Measurements from ENCODE around the gene CD300A.

DNA sequence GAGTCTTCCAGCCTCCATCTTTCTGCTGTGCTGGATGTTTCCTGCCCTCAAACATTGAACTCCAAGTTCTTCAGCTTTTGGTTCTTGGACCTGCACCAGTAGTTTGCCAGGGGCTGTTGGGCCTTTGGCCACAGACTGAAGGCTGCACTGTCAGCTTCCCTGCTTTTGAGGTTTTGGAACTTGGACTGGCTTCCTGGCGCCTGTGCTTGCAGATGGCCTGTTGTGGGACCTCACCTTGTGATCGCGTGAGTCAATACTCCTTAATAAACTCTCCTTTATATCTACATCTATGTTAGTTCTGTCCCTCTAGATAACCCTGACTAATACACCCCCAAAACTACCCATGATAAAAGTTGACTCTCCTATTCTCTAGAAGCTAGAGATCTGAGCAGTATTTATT lies 7.6 kb upstream of the CD300A start:
- TF ChIP-seq GATA2 (IDR thresholded peaks at IDR 0.05; ENCODE audit: low read depth, low read length) (no peak), GATA3 (IDR thresholded peaks at IDR 0.05; ENCODE audit: low read depth, low read length) (no peak)
